Measurements from ENCODE around the gene WDR41. TPM values are rescaled to one million over a fixed set of nuclear protein-coding genes. Genes with fewer than 3 reads are reported as not detected.

WDR41 gene
- total RNA-seq, 1 experiment from 2014 or later = 57.3 TPM

- Histone ChIP-seq H3K4me1 (ENCODE audit: control insufficient read depth, insufficient read depth, low read length) (no peaks in the 10 kb centered on the region), H3K36me3 (ENCODE audit: control insufficient read depth, insufficient read depth, low read length) (peaks cover 4% of the 10 kb centered on the region; the same call in 1 of the 2 replicates), H3K27ac (ENCODE audit: low read length) (no peak overlapping the region), H3K4me3 (ENCODE audit: low read depth in 2 of 2, low read length in 2 of 2) (no peak overlapping the region), H3K27me3 (ENCODE audit: control insufficient read depth, insufficient read depth, low read length) (no peaks in the 10 kb centered on the region), H3K9me3 (ENCODE audit: control insufficient read depth, insufficient read depth, low read depth, low read length) (no peaks in the 10 kb centered on the region)
- ChIA-PET CTCF (no interaction called here), POLR2A (interaction anchor here (0.7 kb wide), 1 partner anchor 399 kb away, joined by 8 read pairs; no protein-coding TSS in a partner anchor)
- DNase-seq (ENCODE audit: low read depth, low spot score) (no peak), ATAC-seq (no peak)
- TF ChIP-seq POLR2AphosphoS5 (IDR thresholded peaks at IDR 0.05; ENCODE audit: low read depth, low read length) (no peak), TCF7L2 (IDR thresholded peaks at IDR 0.05; ENCODE audit: low read depth, low read length) (no peak), REST (IDR thresholded peaks at IDR 0.05; ENCODE audit: insufficient read depth in 1 of 2, low read depth in 2 of 2, low read length in 1 of 2) (no peak), CTCF (IDR thresholded peaks at IDR 0.05) (no peak), SIN3A (IDR thresholded peaks at IDR 0.05; ENCODE audit: borderline replicate concordance, insufficient read depth, low read depth, low read length) (no peak)
- BruUV-seq (replicated peaks) = no TSS peak
- in situ Hi-C loops (cut with HindIII; ENCODE audit: low pct_unique_long_range_greater_than_20kb, low sequenced_read_pairs) = no loop called here
- intact Hi-C loops (cut with micrococcal nuclease; ENCODE audit: unreplicated experiment) = no loop called here
Measured at GRCh38 chr5:77443670-77444069, 48.4 kb downstream of the WDR41 start.

GRCh38 chr5:77438071-77438470 is 54.0 kb downstream of the WDR41 start:
- TF ChIP-seq POLR2AphosphoS5 (IDR thresholded peaks at IDR 0.05; ENCODE audit: low read depth, low read length) = no peak
- no peak for TF ChIP-seq TCF7L2 (IDR thresholded peaks at IDR 0.05; ENCODE audit: low read depth, low read length)
- no peak for TF ChIP-seq SIN3A (IDR thresholded peaks at IDR 0.05; ENCODE audit: borderline replicate concordance, insufficient read depth, low read depth, low read length)
- TF ChIP-seq REST (IDR thresholded peaks at IDR 0.05; ENCODE audit: insufficient read depth in 1 of 2, low read depth in 2 of 2, low read length in 1 of 2) = no peak
- no peak for TF ChIP-seq CTCF (IDR thresholded peaks at IDR 0.05)
- H3K4me3 ChIP-seq (ENCODE audit: low read depth in 2 of 2, low read length in 2 of 2) = no peak overlapping the region
- DNase-seq (ENCODE audit: low read depth, low spot score) = no peak
- CTCF ChIA-PET = no interaction called here
- no peak overlapping the region for H3K27ac ChIP-seq (ENCODE audit: low read length)
- H3K4me1 ChIP-seq (ENCODE audit: control insufficient read depth, insufficient read depth, low read length) = no peaks in the 10 kb centered on the region
- POLR2A ChIA-PET = no interaction called here
- ATAC-seq = no peak
- no TSS peak for BruUV-seq (replicated peaks)
- H3K9me3 ChIP-seq (ENCODE audit: control insufficient read depth, insufficient read depth, low read depth, low read length) = no peaks in the 10 kb centered on the region
- no peaks in the 10 kb centered on the region for H3K27me3 ChIP-seq (ENCODE audit: control insufficient read depth, insufficient read depth, low read length)
- intact Hi-C loops (cut with micrococcal nuclease; ENCODE audit: unreplicated experiment) (no loop called here), in situ Hi-C loops (cut with HindIII; ENCODE audit: low pct_unique_long_range_greater_than_20kb, low sequenced_read_pairs) (no loop called here)
- H3K36me3 ChIP-seq (ENCODE audit: control insufficient read depth, insufficient read depth, low read length) = peaks cover 6% of the 10 kb centered on the region; the same call in 1 of the 2 replicates
